Muscle of leg (tissue), 16 donors: ENCODE results near the gene DUSP28. TPM values are rescaled to one million over a fixed set of nuclear protein-coding genes. Genes with fewer than 3 reads are reported as not detected.

Source experiments
- DNase-seq: peaks from one replicate; pipeline ENCODE4 v3.0.0; 2013
- H3K27ac ChIP-seq: one replicate; pipeline ENCODE4 v1.5.1; 2013; ENCODE audit warnings: mild to moderate bottlenecking, low read length, control low read depth
- H3K27me3 ChIP-seq: one replicate; pipeline ENCODE4 v1.6.1; 2013; ENCODE audit warnings: low read length; ENCODE audit not compliant: control insufficient read depth, insufficient read depth
- H3K36me3 ChIP-seq: one replicate; pipeline ENCODE4 v1.6.1; 2013; ENCODE audit warnings: low read length; ENCODE audit not compliant: control insufficient read depth, insufficient read depth
- H3K4me1 ChIP-seq: one replicate; pipeline ENCODE4 v1.6.1; 2013; ENCODE audit warnings: low read length; ENCODE audit not compliant: control insufficient read depth, insufficient read depth
- H3K4me3 ChIP-seq: one replicate; pipeline ENCODE4 v1.5.1; 2013; ENCODE audit warnings: low read length, control low read depth
- H3K9me3 ChIP-seq: replicated peaks from 2 replicates; pipeline ENCODE4 v1.6.1; 2013; ENCODE audit warnings: low read depth, low read length; ENCODE audit not compliant: control insufficient read depth
- WGBS: methylation state at CpG from one replicate; pipeline ENCODE4 v1.1.5; 2013; ENCODE audit warnings: missing lambda C conversion rate; ENCODE audit not compliant: insufficient coverage; 5-methylcytosine and 5-hydroxymethylcytosine counted together
- long read RNA-seq, 11 donors: transcript quantifications; one replicate each; lab custom pipeline, GENCODE V29; 2026
- polyA plus RNA-seq, 8 donors: library from polyadenylated mRNA; unstranded; fragments of 120-200 nt; gene quantifications; one replicate each; pipeline versions ENCODE4 v1.2.1 to v1.2.3, GENCODE V29; 2013; ENCODE audit warnings: inconsistent platforms in 1 of 8, low replicate concordance in 1 of 8; ENCODE audit not compliant: insufficient read length in 8 of 8, insufficient read depth in 1 of 8
- total RNA-seq: library from RNA; stranded (reverse); fragments of 120-200 nt; gene quantifications from one replicate; pipeline ENCODE4 v1.2.4, GENCODE V29; 2013

Gene DUSP28
- total RNA-seq (10.7 TPM), polyA plus RNA-seq (10 to 100 TPM in 4 of 8 donors, 1 to 10 TPM in 4; 6.6 to 13.5 (median 10.7) TPM)
- long read RNA-seq, donor 1, partial matches to known transcripts, result 0 of 2 reads
- long read RNA-seq, donor 1, other reads (novel, unspliced or antisense), result 0 of 2 reads
- long read RNA-seq, donor 2, result 0 reads
- long read RNA-seq, donor 3, transcript DUSP28-202 (2 exons, 3,461 nt), result major isoform, 5 of 8 reads
- long read RNA-seq, donor 3, partial matches to known transcripts, result 0 of 8 reads
- long read RNA-seq, donor 3, other reads (novel, unspliced or antisense), result 0 of 8 reads
- long read RNA-seq, donor 4, partial matches to known transcripts, result 0 of 5 reads
- long read RNA-seq, donor 4, other reads (novel, unspliced or antisense), result 0 of 5 reads
- long read RNA-seq, donor 5, transcript DUSP28-201 (3 exons, 1,555 nt), result major isoform, 8 of 8 reads
- long read RNA-seq, donor 5, partial matches to known transcripts, result 0 of 8 reads
- long read RNA-seq, donor 5, other reads (novel, unspliced or antisense), result 0 of 8 reads
- long read RNA-seq, donor 6, transcript DUSP28-201 (3 exons, 1,555 nt), result major isoform, 9 of 16 reads
- long read RNA-seq, donor 6, transcript DUSP28-202 (2 exons, 3,461 nt), result minor isoform, 6 of 16 reads
- long read RNA-seq, donor 6, partial matches to known transcripts, result 0 of 16 reads
- long read RNA-seq, donor 6, other reads (novel, unspliced or antisense), result 0 of 16 reads
- long read RNA-seq, donor 7, partial matches to known transcripts, result 0 of 6 reads
- long read RNA-seq, donor 7, other reads (novel, unspliced or antisense), result 0 of 6 reads
- long read RNA-seq, donor 8, partial matches to known transcripts, result 0 of 6 reads
- long read RNA-seq, donor 8, other reads (novel, unspliced or antisense), result 0 of 6 reads
- long read RNA-seq, donor 9, partial matches to known transcripts, result 0 of 3 reads
- long read RNA-seq, donor 9, other reads (novel, unspliced or antisense), result 0 of 3 reads
- long read RNA-seq, donor 10, partial matches to known transcripts, result 0 of 4 reads
- long read RNA-seq, donor 10, other reads (novel, unspliced or antisense), result 0 of 4 reads
- long read RNA-seq, donor 11, transcript DUSP28-201 (3 exons, 1,555 nt), result major isoform, 7 of 8 reads
- long read RNA-seq, donor 11, partial matches to known transcripts, result 0 of 8 reads
- long read RNA-seq, donor 11, other reads (novel, unspliced or antisense), result 0 of 8 reads

DNA sequence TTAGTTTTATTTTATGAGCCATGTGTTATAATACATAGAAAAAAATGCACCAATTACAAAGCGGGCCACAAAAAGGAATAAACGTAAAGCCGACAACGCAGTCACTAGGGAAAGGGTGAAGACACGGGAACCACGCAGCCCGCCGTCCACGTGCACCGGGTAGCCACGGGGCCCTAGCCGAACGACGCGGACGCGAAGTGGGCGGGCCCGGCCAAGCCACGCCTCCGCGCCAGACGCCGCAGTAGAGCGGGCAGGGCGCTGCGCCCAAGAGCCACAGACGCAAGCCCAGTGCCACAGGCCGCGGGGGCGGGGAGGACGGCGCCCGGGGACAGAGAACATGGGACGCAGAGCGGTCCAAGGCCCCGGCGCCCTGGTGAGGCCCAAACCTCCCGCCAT, at the start of gene DUSP28:
Gene DUSP28, plus strand, starts transcription at position 274 of the 396 bp plus-strand sequence. CDS start 328 bp downstream, outside the sequence.
- peaks cover 7% of the 10 kb centered on the region for H3K36me3 ChIP-seq
- H3K27me3 ChIP-seq, result peaks cover 4% of the 10 kb centered on the region
- H3K4me1 ChIP-seq, result peaks cover 30% of the 10 kb centered on the region
- WGBS, result under 1% methylated on average over 39 of the region's 39 CpGs
- H3K27ac ChIP-seq, result peak within 1 kb of the TSS; percentile 95
- H3K9me3 ChIP-seq, result no peaks in the 10 kb centered on the region
- peak; percentile 91 for DNase-seq
- peak within 1 kb of the TSS; percentile 72 for H3K4me3 ChIP-seq

- no peak overlapping the region for H3K27ac ChIP-seq
- H3K4me3 ChIP-seq, result no peak overlapping the region
- no peaks in the 10 kb centered on the region for H3K4me1 ChIP-seq
- H3K36me3 ChIP-seq, result peaks cover 8% of the 10 kb centered on the region
- DNase-seq, result no peak
- H3K27me3 ChIP-seq, result no peaks in the 10 kb centered on the region
- H3K9me3 ChIP-seq, result no peaks in the 10 kb centered on the region
- 91% methylated on average over 10 of the region's 12 CpGs for WGBS
Observed at GRCh38 chr2:240510513-240511210, 49.5 kb upstream of the DUSP28 start.

- no peak for DNase-seq
Observed at GRCh38 chr2:240511351-240512108, 48.6 kb upstream of the DUSP28 start.

GRCh38 chr2:240512109-240512485, 48.1 kb upstream of the DUSP28 start:
- WGBS, result 94% methylated on average over 11 of the region's 11 CpGs
- H3K4me1 ChIP-seq, result no peaks in the 10 kb centered on the region
- no peak overlapping the region for H3K27ac ChIP-seq
- no peaks in the 10 kb centered on the region for H3K9me3 ChIP-seq
- no peaks in the 10 kb centered on the region for H3K27me3 ChIP-seq
- H3K4me3 ChIP-seq, result no peak overlapping the region
- H3K36me3 ChIP-seq, result peaks cover 8% of the 10 kb centered on the region
- no peak for DNase-seq

More at GRCh38 chr2:240511351-240512108, 48.6 kb upstream of the DUSP28 start:
- H3K27me3 ChIP-seq, result no peaks in the 10 kb centered on the region
- H3K4me3 ChIP-seq, result no peak overlapping the region
- H3K4me1 ChIP-seq, result no peaks in the 10 kb centered on the region
- no peak overlapping the region for H3K27ac ChIP-seq
- WGBS, result 88% methylated on average over 30 of the region's 31 CpGs
- H3K9me3 ChIP-seq, result no peaks in the 10 kb centered on the region
- H3K36me3 ChIP-seq, result peaks cover 8% of the 10 kb centered on the region

DNA sequence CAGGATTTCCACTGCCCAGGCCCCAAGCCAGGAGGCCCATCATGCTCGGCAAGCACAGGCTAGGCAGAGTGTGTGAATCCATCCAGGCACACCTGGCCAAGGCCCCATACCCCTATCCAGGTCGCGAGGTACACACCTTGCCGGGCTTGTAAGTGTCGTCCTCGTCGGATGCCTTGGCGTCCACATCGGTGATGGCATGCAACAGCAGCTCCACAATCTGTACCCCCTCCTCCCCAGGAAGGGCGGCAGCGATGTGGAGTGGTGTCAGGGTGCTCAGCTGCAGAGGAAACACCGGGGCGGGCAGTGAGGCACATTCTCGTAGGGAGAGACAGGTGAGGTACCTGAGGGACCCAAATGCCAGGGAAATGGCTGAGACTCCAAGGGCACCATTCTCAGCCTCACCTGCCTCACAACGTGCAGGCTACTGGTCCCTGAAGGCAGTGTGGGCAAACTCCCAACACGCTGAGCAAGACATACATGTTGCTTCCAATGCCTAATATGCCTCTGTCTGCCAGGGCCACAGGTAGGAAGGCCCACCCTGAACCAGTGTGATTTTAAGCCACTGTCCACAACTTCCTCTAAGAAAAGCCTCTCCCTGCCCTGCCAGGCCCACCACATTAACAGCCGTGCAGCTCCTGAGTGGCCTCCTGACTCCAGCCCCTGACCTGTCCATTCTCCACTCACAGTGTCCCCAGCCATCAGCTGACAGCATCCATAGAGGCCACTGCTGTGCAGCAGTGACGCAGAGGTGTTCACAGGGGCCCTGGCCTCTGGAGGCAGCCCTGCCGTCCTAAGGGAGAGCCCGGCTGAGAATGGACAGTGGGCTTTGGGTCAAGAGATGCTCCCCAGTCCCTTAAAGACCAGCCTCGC, 47.3 kb upstream of the DUSP28 start:
- Histone ChIP-seq H3K27me3 (no peaks in the 10 kb centered on the region), H3K36me3 (peaks cover 8% of the 10 kb centered on the region), H3K9me3 (no peaks in the 10 kb centered on the region), H3K27ac (no peak overlapping the region), H3K4me3 (no peak overlapping the region), H3K4me1 (no peaks in the 10 kb centered on the region)
- 89% methylated on average over 16 of the region's 21 CpGs for WGBS
- DNase-seq, result no peak

- DNase-seq, result peak; percentile 69
Observed at GRCh38 chr2:240513549-240514287, 46.4 kb upstream of the DUSP28 start.

DNA sequence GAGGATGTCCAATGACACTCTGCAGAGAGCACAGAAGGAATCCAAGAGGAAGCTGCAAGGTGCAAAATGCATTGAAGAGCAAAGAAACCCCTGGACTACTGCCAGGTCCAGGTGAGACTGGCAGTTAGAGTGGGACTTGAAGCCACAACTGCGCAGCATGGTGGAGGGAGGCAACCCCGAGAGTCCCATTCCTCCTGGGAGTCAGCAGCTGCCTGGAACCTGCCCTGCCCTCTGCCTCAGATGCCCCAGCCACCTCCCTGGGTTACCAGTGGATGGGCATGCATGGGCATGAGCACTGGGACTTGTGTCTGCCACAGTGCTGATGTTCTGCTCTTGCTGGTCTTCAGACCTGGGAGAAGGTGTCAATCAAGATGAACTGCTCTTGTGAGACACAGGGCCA, 45.5 kb upstream of the DUSP28 start:
- 96% methylated on average over 2 of the region's 2 CpGs for WGBS
- H3K4me1 ChIP-seq, result peaks cover 3% of the 10 kb centered on the region

More at GRCh38 chr2:240513549-240514287, 46.4 kb upstream of the DUSP28 start:
- H3K27ac ChIP-seq, result no peak overlapping the region
- H3K4me1 ChIP-seq, result no peaks in the 10 kb centered on the region
- H3K27me3 ChIP-seq, result no peaks in the 10 kb centered on the region
- peaks cover 8% of the 10 kb centered on the region for H3K36me3 ChIP-seq
- H3K4me3 ChIP-seq, result no peak overlapping the region
- 8% methylated on average over 5 of the region's 13 CpGs for WGBS
- no peaks in the 10 kb centered on the region for H3K9me3 ChIP-seq

DNA sequence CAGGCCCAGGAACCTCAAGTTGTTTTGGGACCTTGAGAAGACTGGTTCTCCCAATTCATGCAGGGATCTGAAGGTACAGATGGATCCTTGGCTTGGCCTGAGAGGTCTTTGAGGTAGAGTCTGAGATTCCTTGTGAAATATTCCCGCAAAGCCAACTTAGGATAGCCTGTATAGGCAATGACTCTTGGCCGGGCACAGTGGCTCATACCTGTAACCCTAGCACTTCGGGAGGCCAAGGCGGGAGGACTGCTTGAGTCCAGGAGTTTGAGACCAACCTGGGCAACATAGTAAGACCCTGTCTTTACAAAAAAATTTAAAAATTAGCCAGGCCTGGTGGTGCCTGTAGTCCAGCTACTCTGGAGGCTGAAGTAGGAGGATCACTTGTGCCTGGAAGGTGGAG, 42.8 kb upstream of the DUSP28 start:
- H3K4me1 ChIP-seq, result peaks cover 11% of the 10 kb centered on the region
- H3K9me3 ChIP-seq, result no peaks in the 10 kb centered on the region
- no peak overlapping the region for H3K4me3 ChIP-seq
- H3K27ac ChIP-seq, result no peak overlapping the region
- H3K27me3 ChIP-seq, result peaks cover 16% of the 10 kb centered on the region
- 100% methylated on average over 4 of the region's 4 CpGs for WGBS
- peaks cover 5% of the 10 kb centered on the region for H3K36me3 ChIP-seq
- no peak for DNase-seq

More for the DNA sequence above, 45.5 kb upstream of the DUSP28 start:
- peaks cover 3% of the 10 kb centered on the region for H3K27me3 ChIP-seq
- no peak for DNase-seq
- no peak overlapping the region for H3K4me3 ChIP-seq
- no peaks in the 10 kb centered on the region for H3K9me3 ChIP-seq
- H3K36me3 ChIP-seq, result peaks cover 8% of the 10 kb centered on the region
- H3K27ac ChIP-seq, result no peak overlapping the region
